Fibroblast of villous mesenchyme (primary cell): ENCODE measurements around the gene NTN5. TPM values are rescaled to one million over a fixed set of nuclear protein-coding genes. Genes with fewer than 3 reads are reported as not detected.
"Not testable (repeated sequence)": the region's sequence is repeated elsewhere in the genome, so short reads cannot be mapped to it uniquely, and the experiment has no call there.

ENCODE experiments used
- DNase-seq: peaks from one replicate; pipeline ENCODE4 v3.0.0-alpha.2; 2010; ENCODE audit warnings: low read depth
- H3K4me3 ChIP-seq: 2 replicates; pipeline ENCODE4 v1.5.1; 2011; ENCODE audit warnings: low read depth, mild to moderate bottlenecking, low read length
- total RNA-seq: library from RNA; depleted of rRNA; stranded (reverse); fragments of >200 nt; gene quantifications from 2 replicates; pipeline ENCODE4 v1.2.3, GENCODE V29; 2012
- TF ChIP-seq, protein P1 (sequence below): IDR thresholded peaks from 2 replicates; pipeline ENCODE4 v1.5.1; 2012; ENCODE audit warnings: low read depth, mild to moderate bottlenecking, low read length; ENCODE audit not compliant: insufficient read depth

NTN5 gene
- total RNA-seq, 1 donor: not detected

DNA sequence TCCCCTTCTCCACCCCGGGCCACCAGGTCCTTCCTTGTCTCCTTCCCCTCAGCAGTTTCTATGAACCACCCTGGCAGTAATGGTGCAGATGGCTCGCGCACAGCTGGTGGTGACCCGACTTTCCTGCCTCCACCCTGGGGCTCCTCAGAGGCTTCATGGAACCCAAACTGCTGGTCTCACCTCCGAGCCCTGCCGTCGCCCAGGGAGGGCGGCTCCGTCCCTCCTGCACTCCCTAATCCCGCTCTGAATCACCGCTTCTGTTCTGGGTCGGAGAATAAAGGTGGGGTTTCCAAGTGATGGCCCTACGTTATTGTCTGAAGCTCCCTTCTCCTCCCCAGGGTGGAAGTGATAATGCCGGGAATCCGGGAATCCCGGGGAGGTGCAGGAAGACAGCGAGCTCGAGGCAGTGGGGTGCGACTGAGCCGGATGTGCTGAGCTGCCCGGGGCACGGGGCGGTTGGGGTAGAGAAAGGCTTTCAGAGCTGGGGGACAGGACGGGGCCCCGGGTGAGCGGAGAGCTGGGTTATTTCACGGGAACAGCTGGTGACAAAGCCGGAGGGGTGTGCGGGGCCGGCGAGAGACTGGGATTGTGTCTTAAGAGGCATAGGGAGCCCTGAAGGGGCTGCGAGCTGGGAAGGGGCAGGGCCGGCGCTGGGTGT is 23.7 kb upstream of the NTN5 start:
- TF ChIP-seq, protein P1, sequence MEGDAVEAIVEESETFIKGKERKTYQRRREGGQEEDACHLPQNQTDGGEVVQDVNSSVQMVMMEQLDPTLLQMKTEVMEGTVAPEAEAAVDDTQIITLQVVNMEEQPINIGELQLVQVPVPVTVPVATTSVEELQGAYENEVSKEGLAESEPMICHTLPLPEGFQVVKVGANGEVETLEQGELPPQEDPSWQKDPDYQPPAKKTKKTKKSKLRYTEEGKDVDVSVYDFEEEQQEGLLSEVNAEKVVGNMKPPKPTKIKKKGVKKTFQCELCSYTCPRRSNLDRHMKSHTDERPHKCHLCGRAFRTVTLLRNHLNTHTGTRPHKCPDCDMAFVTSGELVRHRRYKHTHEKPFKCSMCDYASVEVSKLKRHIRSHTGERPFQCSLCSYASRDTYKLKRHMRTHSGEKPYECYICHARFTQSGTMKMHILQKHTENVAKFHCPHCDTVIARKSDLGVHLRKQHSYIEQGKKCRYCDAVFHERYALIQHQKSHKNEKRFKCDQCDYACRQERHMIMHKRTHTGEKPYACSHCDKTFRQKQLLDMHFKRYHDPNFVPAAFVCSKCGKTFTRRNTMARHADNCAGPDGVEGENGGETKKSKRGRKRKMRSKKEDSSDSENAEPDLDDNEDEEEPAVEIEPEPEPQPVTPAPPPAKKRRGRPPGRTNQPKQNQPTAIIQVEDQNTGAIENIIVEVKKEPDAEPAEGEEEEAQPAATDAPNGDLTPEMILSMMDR: no peak
- peak overlapping the region; percentile 21 for H3K4me3 ChIP-seq
- DNase-seq: no peak

DNA sequence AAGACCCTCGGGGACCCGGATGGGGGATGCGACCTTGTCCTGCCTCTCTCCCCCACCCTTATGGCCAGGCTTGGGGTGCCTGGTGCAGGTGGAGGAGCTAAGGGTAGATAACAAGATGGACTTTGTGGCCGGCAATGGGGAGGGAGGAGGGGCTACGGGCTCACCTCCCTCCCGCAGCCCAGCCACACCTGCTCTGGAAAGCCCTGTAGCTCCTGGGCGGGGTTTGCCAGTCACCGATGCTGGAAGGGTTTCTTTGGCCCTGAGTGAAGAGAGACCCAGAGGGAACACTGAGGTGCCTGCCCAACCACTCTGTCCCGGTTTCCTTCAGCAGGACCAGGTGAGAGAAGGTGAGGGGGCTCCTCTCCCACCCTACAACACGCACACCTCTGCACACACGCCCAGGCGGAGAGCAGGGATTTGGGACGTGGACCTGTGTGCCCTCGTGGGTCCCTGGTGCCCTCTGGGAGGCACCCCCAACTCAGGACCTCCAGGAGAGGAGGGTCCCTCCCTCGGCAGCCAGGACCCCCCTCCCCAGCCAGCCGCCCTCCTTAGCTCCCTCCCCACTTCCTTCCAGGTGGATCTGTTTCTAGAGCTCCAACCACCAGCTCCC is 23.0 kb upstream of the NTN5 start, which contains the start of gene FUT2:
Gene FUT2, plus strand, starts transcription at position 229 of the 610 bp plus-strand sequence. CDS start 6,986 bp downstream, outside the sequence.
- TF ChIP-seq, protein P1: no peak
- H3K4me3 ChIP-seq: peak within 1 kb of the TSS; percentile 21
- no peak for DNase-seq

DNA sequence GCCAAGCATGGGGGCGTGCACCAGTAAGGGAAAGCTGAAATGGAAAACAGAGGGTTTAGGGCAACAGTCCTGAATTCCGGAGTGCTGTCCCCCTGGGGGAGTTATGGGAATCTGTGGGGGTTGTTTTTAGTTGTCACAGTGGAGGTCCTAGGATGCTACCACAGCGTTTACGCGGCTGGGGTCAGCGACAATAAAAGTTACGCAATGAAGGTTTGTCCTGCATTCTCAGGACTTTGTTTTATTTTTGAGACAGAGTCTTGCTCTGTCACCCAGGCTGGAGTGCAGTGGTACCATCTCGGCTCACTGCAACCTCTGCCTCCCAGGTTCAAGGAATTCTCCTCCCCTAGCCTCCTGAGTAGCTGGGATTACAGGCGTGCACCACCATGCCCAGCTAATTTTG is 20.8 kb upstream of the NTN5 start:
- DNase-seq, H3K4me3 ChIP-seq: not testable (repeated sequence)

DNA sequence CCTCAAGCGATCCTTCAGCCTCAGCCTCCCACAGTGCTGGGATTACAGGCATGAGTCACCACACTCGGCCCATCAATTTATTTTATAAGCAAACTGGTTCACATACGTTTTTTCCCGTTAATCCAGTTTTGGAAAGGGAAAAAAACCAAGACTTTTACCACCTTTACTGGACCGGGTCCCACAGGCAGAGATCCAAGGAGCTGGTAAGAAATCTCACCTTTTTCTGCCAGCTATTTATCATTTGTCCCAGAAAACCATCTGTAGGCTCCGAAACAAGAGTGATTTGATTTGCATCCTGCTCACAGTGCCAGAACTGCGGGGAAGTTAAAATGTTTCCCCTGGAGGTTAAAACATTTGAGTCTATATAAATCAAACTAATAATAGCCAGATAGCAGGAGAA is 16.6 kb upstream of the NTN5 start:
- TF ChIP-seq, protein P1: no peak
- DNase-seq: no peak
- no peak overlapping the region for H3K4me3 ChIP-seq

DNA sequence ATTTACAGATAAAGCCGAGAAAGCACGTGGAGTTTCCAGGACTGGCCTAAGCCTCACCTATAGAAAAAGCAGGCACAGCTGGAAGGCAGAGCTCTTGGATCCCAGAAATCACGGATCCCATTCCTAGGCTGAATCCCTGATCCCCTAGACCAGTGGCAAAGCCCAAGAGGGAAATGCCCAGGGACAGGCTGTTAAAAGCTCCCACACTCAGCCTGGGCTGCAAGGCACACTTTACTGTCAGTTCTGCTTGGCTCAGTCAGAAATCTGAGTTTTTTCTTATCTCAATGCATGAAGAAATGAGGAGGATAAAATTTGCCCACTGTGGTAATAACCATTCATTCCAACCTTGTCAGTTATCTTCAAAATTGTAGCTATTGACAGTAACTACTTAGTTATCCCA is 15.0 kb upstream of the NTN5 start:
- no peak overlapping the region for H3K4me3 ChIP-seq
- TF ChIP-seq, protein P1: no peak
- no peak for DNase-seq

DNA sequence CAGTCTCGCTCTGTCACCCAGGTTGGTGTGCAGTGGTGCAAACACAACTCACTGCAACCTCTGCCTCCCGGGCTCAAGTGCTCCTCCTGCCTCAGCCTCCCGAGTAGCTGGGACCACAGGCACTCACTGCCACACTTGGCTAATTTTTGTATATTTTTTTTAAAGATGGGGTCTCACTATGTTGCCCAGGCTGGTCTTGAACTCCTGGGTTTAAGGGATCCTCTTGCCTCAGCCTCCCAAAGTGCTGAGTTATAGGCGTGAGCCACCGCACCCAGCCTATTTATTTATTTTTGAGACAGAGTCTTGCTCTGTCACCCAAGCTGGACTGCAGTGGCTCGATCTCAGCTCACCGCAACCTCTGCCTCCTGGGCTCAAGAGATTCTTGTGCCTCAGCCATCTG is 13.8 kb upstream of the NTN5 start:
- DNase-seq, H3K4me3 ChIP-seq: not testable (repeated sequence)

DNA sequence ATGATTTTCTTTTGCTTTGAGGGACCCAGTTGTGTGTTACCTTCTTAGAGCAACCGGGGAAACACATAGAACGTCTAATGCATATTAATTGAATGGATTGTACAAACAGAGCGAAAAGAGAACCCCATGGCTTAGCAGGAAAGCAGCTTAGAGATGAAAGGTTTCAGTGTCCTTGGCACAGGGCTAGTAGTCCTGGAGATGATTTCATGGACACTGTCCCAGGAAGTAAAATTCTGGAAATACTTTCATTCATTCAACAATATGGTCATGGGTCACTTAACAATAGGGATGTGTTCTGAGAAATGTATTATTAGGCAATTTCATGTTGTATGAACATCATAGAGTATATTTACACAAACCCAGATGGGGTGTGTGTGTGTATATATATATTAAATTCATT is 13.3 kb upstream of the NTN5 start:
- TF ChIP-seq, protein P1: no peak
- DNase-seq: no peak
- no peak overlapping the region for H3K4me3 ChIP-seq

DNA sequence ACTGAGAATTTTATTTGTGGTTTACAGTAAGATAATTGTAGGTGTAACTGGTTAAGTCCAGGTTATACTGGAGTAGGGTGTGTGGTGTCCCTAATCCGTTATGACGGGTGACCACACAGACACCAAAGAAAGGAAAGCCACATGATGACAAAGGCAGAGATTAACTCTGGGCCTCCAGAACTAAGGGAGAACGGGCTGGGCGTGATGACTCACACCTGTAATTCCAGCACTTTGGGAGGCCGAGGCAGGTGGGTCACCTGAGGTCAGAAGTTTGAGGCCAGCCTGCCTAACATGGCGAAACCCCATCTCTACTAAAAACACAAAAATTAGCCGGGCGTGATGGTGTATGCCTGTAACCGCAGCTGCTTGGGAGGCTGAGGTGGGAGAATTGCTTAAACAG is 12.8 kb upstream of the NTN5 start:
- no peak for DNase-seq
- H3K4me3 ChIP-seq: no peak overlapping the region
- TF ChIP-seq, protein P1: no peak
